ENCODE results near the gene RMC1. TPM values are rescaled to one million over a fixed set of nuclear protein-coding genes. Genes with fewer than 3 reads are reported as not detected.

RMC1 gene
- total RNA-seq, 1 donor from 2014 or later, result 28.5 TPM

DNA sequence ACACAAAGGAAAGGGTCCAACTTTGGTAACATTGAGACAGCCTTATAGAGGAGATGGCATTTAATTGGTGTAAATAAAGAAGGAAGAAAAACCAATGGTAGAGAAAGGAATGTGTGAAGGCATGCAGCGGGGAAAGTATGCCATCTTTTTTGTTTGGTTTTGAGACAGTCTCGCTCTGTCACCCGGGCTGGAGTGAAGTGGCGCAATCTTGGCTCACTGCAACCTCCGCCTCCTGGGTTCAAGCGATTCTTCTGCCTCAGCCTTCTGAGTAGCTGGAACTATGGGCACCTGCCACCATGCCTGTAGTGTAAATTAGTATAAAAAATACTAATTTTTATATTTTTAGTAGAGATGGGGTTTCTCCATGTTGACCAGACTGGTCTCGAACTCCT lies 43.8 kb upstream of the RMC1 start:
- peaks cover 2% of the 10 kb centered on the region for H3K9me3 Mint-ChIP-seq (ENCODE audit: unreplicated experiment)

GRCh38 chr18:23460285-23461273 lies 42.7 kb upstream of the RMC1 start:
- no peak overlapping the region for H3K4me3 Mint-ChIP-seq (ENCODE audit: unreplicated experiment)
- TF ChIP-seq CTCF (IDR thresholded peaks at IDR 0.05; ENCODE audit: partially characterized antibody, unreplicated experiment), result no peak
- DNase-seq, result no peak
- no peak overlapping the region for H3K27ac Mint-ChIP-seq (ENCODE audit: unreplicated experiment)
- H3K9me3 Mint-ChIP-seq (ENCODE audit: unreplicated experiment), result peaks cover 2% of the 10 kb centered on the region
- H3K27me3 Mint-ChIP-seq (ENCODE audit: unreplicated experiment), result no peaks in the 10 kb centered on the region
- H3K36me3 Mint-ChIP-seq (ENCODE audit: unreplicated experiment), result no peaks in the 10 kb centered on the region
- H3K4me1 Mint-ChIP-seq (ENCODE audit: low read depth, unreplicated experiment), result peaks cover 16% of the 10 kb centered on the region

More for the DNA sequence above, 43.8 kb upstream of the RMC1 start:
- H3K36me3 Mint-ChIP-seq (ENCODE audit: unreplicated experiment), result no peaks in the 10 kb centered on the region
- no peak for DNase-seq
- no peak for TF ChIP-seq CTCF (IDR thresholded peaks at IDR 0.05; ENCODE audit: partially characterized antibody, unreplicated experiment)
- peaks cover 20% of the 10 kb centered on the region for H3K4me1 Mint-ChIP-seq (ENCODE audit: low read depth, unreplicated experiment)
- H3K27me3 Mint-ChIP-seq (ENCODE audit: unreplicated experiment), result no peaks in the 10 kb centered on the region
- no peak overlapping the region for H3K4me3 Mint-ChIP-seq (ENCODE audit: unreplicated experiment)
- H3K27ac Mint-ChIP-seq (ENCODE audit: unreplicated experiment), result no peak overlapping the region

GRCh38 chr18:23462876-23463275 lies 40.4 kb upstream of the RMC1 start:
- TF ChIP-seq CTCF (IDR thresholded peaks at IDR 0.05; ENCODE audit: partially characterized antibody, unreplicated experiment), result no peak
- Mint-ChIP-seq H3K27ac (ENCODE audit: unreplicated experiment) (no peak overlapping the region), H3K4me1 (ENCODE audit: low read depth, unreplicated experiment) (peaks cover 9% of the 10 kb centered on the region), H3K36me3 (ENCODE audit: unreplicated experiment) (no peaks in the 10 kb centered on the region), H3K4me3 (ENCODE audit: unreplicated experiment) (no peak overlapping the region), H3K9me3 (ENCODE audit: unreplicated experiment) (no peaks in the 10 kb centered on the region), H3K27me3 (ENCODE audit: unreplicated experiment) (no peaks in the 10 kb centered on the region)
- no peak for DNase-seq

GRCh38 chr18:23468753-23469459 lies 34.4 kb upstream of the RMC1 start:
- Mint-ChIP-seq H3K27me3 (ENCODE audit: unreplicated experiment) (no peaks in the 10 kb centered on the region), H3K4me3 (ENCODE audit: unreplicated experiment) (no peak overlapping the region), H3K4me1 (ENCODE audit: low read depth, unreplicated experiment) (no peaks in the 10 kb centered on the region), H3K36me3 (ENCODE audit: unreplicated experiment) (peaks cover 4% of the 10 kb centered on the region), H3K9me3 (ENCODE audit: unreplicated experiment) (no peaks in the 10 kb centered on the region), H3K27ac (ENCODE audit: unreplicated experiment) (no peak overlapping the region)
- no peak for TF ChIP-seq CTCF (IDR thresholded peaks at IDR 0.05; ENCODE audit: partially characterized antibody, unreplicated experiment)
- no peak for DNase-seq
